ENCODE data around the gene HOXA9.

HOXA9 gene

GRCh38 chr7:27187475-27188385 lies 22.4 kb upstream of the HOXA9 start:
- DNase-seq (ENCODE audit: low spot score) = peak; percentile 4

- peak; percentile 2 for DNase-seq (ENCODE audit: low spot score)
These were observed 21.5 kb upstream of the HOXA9 start for GRCh38 chr7:27186668-27187474.

- DNase-seq (ENCODE audit: low spot score) = peak; percentile 29
These were observed 20.7 kb upstream of the HOXA9 start for GRCh38 chr7:27185854-27186667.

- DNase-seq (ENCODE audit: low spot score) = peak; percentile 87
These were observed 19.9 kb upstream of the HOXA9 start, which contains the start of gene HOXA11 for GRCh38 chr7:27185013-27185853. HOXA11 (minus strand) TSS chr7:27185232; CDS start chr7:27185144, 88 bp downstream.

GRCh38 chr7:27184337-27185012 lies 19.1 kb upstream of the HOXA9 start:
- DNase-seq (ENCODE audit: low spot score) = peak; percentile 49

- peak; percentile 38 for DNase-seq (ENCODE audit: low spot score)
These were observed 18.5 kb upstream of the HOXA9 start for GRCh38 chr7:27183682-27184336.

- peak; percentile 14 for DNase-seq (ENCODE audit: low spot score)
These were observed 17.7 kb upstream of the HOXA9 start for GRCh38 chr7:27182861-27183681.

- peak; percentile 1 for DNase-seq (ENCODE audit: low spot score)
These were observed 17.0 kb upstream of the HOXA9 start for GRCh38 chr7:27182285-27182841.

GRCh38 chr7:27181795-27182275 lies 16.5 kb upstream of the HOXA9 start:
- peak; percentile 3 for DNase-seq (ENCODE audit: low spot score)

- peak; percentile 4 for DNase-seq (ENCODE audit: low spot score)
These were observed 15.4 kb upstream of the HOXA9 start for GRCh38 chr7:27180431-27181420.

- peak; percentile 91 for DNase-seq (ENCODE audit: low spot score)
These were observed 14.4 kb upstream of the HOXA9 start for GRCh38 chr7:27179503-27180430.

- peak; percentile 15 for DNase-seq (ENCODE audit: low spot score)
These were observed 13.7 kb upstream of the HOXA9 start for GRCh38 chr7:27179030-27179429.

GRCh38 chr7:27178366-27178765 lies 13.0 kb upstream of the HOXA9 start:
- no peak for DNase-seq (ENCODE audit: low spot score)

GRCh38 chr7:27177795-27178320 lies 12.5 kb upstream of the HOXA9 start:
- DNase-seq (ENCODE audit: low spot score) = no peak

- no peak for DNase-seq (ENCODE audit: low spot score)
These were observed 11.8 kb upstream of the HOXA9 start for GRCh38 chr7:27176962-27177794.
